Measurements from ENCODE around the gene HELZ.

- TF ChIP-seq EGR1 (IDR thresholded peaks at IDR 0.05; ENCODE audit: low read depth), result no peak
- TF ChIP-seq YY1 (IDR thresholded peaks at IDR 0.05; ENCODE audit: extremely low read depth, insufficient replicate concordance, low read depth, low read length), result no peak
- no peak for TF ChIP-seq CEBPB (IDR thresholded peaks at IDR 0.05; ENCODE audit: low read depth)
- TF ChIP-seq CTCF (IDR thresholded peaks at IDR 0.05 in 2 of 3, conservative IDR thresholded peaks at IDR 0.05 in 1 of 3; ENCODE audit: borderline replicate concordance in 1 of 3, insufficient read depth in 1 of 3, low read depth in 2 of 3, low read length in 2 of 3), result no peak
- TF ChIP-seq JUND (IDR thresholded peaks at IDR 0.05), result no peak
- no peak for TF ChIP-seq POLR2AphosphoS5 (IDR thresholded peaks at IDR 0.05; ENCODE audit: low read depth, low read length)
- no peak for TF ChIP-seq EZH2phosphoT487 (IDR thresholded peaks at IDR 0.05; ENCODE audit: borderline replicate concordance)
- no peak for TF ChIP-seq EZH2 (IDR thresholded peaks at IDR 0.05)
- no peak for TF ChIP-seq POLR2A (IDR thresholded peaks at IDR 0.05; ENCODE audit: borderline replicate concordance, extremely low read depth, insufficient read depth, insufficient read length)
- TF ChIP-seq ZNF274 (IDR thresholded peaks at IDR 0.05; ENCODE audit: low read depth, low read length), result no peak
These were observed 151.6 kb downstream of the HELZ start for GRCh38 chr17:67093348-67093747.
